ENCODE data around the gene CDK6.

Gene CDK6

DNA sequence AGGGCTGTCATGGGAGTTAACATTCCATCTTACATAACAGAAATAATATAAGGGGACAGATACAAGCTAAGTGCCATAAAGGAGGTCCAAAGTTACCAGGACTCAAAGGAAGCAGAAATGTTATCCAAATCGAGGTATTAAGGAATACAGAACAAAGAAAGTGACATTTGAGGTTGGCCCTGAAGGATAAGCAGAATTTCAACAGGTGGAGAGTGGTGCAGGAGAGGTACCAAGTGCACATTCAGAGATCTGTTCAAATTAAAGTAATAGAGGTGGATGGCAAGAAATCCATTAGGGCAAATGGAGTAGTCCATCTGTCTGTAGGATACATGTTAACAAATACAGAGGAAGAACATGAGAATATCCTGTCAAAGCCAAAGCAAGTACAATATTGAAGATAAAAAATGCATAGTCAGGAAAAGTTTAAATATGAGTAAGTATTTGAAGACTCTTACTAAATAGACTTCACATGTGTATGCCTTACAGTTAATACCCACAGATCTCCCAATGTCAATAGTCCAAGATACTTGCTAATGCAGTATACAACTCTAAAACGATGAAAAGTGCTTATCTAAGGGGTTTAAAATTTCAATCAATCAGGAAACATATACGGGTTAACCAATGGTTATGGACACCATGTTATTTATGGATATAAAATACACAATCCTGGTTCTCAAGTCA, 10.0 kb downstream of the CDK6 start:
- DNase-seq (ENCODE audit: low read depth in 2 of 2): no peak

DNA sequence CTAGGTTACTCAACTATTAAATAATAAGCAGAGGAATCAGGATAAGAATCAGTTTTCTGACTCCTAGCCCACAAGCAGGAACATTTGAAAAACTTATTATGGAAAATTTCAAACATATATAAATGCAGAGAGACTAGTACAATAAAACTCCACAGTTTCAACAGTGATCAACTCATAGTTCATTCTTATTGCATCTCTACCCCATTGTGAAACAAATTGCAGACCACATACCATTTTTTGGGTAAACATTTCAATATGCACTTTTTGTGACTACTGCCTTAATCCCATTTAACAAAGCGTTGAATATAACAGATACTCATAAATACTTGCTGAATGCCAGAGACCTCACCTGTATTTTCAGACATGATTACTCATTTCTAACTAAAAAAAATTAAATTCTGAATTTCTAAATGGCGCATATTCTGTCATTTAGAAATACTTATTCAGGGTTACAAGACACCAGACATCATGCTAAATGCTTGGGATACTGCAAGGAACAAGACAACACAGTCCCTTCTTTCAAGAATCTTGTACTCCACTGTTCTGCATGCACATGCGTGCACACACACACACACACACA, 11.4 kb downstream of the CDK6 start:
- DNase-seq (ENCODE audit: low read depth in 2 of 2): no peak

DNA sequence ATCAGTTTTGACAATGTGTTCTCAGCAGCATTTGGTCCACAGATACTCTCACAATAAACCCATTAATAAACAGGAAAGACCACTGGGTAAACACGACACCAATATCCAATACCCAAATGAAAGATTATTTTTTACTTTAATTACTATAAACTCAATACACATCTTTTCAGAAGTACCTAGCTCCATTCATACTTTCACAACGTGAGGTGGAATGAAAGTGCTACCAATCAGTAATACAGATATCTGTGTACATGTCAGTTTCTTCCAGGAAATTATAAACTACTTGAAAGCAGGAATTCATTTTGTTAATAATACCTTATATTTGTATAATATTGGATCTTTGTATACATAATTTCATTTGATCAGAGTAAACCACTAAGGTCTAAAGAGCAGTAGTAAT, 11.9 kb downstream of the CDK6 start:
- DNase-seq (ENCODE audit: low read depth in 2 of 2): no peak

DNA sequence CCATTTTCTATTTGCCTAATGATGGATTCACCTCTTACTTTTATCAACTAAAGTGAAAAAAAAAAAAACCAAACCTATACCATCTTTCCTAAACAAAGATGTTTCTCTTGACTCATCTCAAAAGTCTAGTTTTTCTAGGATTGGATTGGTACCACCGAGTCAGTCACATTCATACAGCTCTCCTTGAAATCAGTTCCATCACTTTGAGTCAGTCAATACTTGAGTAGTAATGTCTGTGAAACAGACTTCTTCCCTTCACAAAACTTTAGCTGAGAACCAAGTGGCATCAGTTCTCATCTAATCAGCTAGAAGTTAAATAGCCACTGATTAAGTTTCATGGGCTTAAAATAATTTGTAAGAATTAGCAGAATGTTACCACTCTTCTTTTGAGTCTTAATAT, 13.3 kb downstream of the CDK6 start:
- no peak for DNase-seq (ENCODE audit: low read depth in 2 of 2)

DNA sequence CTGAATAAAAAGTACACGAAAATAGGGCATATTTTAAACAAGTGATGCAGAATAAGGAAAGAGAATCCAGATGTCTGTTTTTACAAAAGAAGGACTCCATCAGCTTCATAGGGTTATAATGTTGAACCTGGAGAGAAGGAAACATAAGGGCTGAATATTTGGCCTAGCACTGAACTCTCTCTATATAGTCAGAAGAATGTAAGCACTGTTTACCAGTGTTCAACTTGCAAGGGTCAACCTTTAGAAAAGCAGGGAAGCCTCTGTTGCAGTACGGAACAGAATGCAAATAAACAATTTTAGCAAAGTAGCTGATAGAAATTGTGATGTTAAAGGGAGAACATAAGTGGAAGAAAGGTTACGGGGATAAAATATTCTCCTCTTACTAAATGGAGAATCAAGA, 16.2 kb downstream of the CDK6 start:
- no peak for DNase-seq (ENCODE audit: low read depth in 2 of 2)

DNA sequence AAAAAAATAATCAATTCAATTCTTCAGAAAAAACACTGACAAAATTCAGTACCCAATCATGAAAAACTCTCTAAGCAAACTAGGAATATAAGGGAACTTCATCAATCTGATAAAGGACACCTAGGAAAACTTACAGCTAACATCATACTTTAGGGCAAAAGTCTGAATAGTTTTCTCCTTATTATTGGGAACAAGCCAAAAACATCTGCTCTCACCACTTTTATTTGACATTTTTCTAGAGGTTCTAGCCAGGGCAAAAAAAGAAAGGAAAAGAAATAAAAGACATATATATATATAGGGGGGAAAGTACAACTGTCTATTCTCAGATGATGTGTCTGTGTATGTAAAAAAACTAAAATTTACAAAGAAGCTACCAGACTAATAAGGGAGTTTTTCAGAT, 19.0 kb downstream of the CDK6 start:
- no peak for DNase-seq (ENCODE audit: low read depth in 2 of 2)

DNA sequence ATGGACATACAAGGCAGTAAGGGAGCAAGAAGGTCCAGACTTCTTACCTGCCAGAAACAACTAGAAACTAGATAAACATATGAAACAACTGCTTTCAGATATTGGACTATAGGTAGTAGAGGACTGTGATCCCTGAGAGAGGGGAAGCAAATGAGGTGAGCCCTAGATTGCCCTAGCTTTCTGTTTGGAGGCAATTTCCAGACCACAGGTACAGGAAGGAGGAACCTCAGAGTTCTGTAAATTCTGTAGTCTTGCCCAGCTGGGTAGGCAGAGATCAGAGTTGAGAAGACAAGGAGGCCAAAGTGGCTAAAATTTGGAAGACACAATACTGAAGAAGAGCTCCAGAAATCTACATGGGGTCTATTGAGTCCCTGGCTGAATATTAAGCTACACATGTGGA, 21.0 kb downstream of the CDK6 start:
- DNase-seq (ENCODE audit: low read depth in 2 of 2): no peak

DNA sequence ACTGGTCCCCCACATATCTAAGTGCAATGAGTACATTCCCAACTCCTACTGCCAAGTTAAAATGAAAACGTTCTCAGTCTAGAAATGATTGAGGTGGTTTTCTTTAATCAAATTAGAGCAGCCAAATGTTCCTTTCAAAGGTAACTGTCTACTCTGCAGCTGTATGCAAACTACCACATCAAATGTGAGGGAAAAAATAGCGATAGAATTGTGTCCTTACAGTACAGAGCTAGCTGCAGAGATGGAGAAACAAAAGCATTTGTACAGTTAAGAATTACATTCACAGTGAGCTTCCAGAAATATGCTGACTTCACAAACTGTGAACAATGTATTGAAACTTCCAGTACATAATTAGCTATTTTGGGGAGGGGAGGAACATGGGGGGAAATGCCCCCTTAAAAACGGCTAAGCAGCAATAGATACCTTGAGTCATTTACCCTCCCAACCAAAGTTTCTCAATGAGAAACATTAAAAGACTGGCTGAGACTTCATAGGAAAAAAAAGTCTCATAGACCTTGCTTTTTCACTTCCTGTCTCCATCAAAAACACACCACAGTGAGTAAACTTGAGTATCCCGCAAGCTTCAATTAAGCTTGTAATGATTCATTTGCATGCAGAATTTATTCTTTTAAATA, 22.9 kb downstream of the CDK6 start:
- no peak for DNase-seq (ENCODE audit: low read depth in 2 of 2)

DNA sequence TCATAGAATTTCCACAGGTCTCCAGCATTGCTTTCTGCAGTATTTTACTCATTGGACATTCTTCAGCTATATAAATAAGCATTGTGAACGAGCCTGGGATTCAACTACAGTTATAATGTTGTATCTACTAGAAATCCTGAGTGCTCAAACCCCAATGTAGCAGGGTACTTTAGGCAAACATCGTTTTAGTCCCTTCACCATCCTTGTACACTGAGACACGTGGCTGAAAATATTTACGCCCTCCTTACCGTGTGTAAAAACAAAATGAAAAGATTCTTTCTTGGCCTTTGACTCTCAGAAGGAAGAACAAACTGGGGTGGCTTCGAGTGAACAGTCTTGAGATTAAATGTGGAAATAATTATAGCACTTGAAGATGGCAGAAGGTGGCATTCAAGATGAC, 25.2 kb downstream of the CDK6 start:
- DNase-seq (ENCODE audit: low read depth in 2 of 2): no peak

DNA sequence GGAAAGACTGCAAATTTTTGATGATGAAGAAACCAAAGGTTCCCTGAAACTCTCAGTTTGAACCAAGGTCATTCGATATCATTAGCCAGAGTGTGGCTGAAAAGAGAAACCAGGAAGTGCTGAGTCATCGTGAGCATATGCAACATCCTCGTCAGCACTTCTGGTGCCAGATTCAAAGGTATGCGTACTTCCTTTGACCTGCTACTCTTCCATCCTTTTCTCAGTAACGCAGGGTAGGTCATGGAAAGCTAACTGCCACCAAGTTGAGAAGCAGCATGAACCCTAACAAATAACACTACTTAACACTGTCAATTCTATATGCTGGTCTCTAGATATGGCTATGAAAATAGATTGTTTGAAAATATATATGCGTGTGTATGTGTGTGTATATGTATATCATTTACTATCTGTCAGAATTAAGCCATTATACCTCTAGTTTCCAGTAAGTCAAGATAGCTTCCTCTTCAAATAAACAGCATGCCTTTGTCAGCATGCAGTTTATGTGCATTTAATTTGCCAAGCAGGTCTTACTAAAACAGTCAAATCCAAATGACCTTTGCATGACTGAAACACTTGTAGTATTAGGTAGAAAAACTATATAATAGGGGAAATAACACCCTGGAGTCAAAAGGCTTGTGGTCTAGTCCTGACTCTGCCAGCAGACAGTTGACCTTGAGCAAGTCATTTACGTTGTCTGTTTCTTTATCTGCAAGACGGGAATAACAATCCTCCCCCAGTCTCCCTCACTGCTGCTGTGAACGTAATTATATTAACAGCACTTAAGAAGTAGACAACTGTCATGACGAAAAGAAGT, 26.4 kb downstream of the CDK6 start:
- peak; percentile 89 for DNase-seq (ENCODE audit: low read depth in 2 of 2)

DNA sequence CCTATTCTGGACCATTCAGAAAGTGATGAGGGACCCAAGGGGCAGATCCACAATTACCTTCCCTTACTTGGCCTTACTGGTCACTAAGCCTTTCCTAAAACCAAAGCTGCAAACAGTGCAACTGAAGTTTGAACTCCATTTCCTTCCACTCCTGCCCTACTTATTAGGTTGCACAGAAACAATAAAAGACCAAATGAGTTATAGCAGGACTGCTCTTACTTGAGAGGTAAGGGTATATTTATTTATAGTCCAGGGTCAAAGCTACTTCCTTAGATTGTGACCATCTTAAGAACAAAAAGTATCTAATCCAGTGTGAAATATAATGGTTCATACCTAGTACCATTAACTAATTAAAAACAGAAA, 27.0 kb downstream of the CDK6 start:
- no peak for DNase-seq (ENCODE audit: low read depth in 2 of 2)

DNA sequence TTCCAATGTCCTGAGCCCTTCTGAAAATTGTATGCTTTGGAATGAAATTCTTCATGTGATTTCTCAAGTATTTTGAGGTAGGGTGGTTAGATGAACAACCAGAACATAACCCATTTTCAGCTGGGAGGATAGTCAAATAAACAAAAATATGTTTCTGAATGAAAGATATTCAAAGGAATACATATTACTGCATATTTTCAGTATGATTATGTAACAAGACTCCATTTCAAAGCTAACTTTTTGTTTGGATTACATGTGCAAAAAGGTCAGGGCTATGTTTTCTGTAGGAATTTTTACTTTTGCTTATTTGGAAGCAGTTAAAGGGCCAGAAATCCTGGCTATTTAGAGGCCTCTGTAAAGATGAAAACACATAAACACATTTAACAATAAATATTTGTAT, 27.7 kb downstream of the CDK6 start:
- no peak for DNase-seq (ENCODE audit: low read depth in 2 of 2)

DNA sequence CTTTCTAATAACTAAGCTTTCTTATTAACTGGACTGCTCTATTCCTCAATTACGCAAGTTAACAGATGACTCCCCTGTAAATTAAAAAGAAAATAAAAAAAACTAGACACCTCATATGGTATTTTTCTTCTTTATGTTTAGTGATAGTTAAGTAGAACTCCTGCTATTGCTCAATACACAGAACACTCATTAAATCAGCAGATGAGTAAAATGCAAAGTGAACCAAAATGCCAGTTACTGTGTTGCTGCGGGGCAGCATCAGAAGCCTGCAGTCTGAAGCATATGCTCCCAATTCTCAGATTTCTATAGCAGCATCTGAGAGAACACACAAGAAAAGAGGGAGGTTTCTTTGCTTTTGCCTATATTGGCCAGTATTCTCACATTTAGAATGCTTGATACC, 28.4 kb downstream of the CDK6 start:
- peak in 1 of 2 experiments; percentile 47 for DNase-seq (ENCODE audit: low read depth in 2 of 2)

DNA sequence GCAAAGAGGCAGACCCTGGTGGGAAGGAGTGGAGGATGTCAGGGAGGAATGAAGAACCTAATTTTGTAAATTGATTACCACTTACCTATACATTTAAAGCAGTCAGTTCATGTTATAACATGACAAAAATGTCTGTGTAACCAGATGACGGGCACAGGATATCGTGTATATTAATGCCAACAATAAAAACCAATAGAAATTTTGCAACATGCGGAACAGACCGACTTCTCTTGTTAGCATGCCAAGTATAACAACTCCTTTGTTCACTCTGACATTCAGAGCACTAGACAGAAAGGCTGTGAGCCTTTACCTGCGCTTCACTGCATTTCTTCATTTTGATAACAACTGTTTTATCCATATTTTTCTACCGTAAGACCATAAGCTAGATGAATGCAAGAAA, 29.9 kb downstream of the CDK6 start:
- no peak for DNase-seq (ENCODE audit: low read depth in 2 of 2)

DNA sequence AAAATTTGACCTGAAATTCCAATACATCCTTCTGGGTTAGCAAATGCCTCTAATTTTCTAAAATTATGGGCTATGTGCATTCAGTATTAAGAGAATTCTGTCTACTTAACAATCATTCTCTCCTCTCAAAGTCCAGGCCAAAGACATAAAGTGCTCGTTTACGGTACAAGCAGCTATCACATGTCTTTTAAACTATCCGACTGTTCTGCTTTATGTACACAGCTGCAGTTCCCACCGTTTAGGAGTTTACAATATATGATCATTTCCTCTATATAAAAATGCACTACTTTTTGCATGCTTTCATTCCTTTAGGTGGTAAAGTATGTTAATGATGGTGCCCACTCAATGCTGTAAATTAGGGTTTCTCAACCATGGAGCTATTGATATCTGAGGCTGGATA, 34.0 kb downstream of the CDK6 start:
- no peak for DNase-seq (ENCODE audit: low read depth in 2 of 2)

DNA sequence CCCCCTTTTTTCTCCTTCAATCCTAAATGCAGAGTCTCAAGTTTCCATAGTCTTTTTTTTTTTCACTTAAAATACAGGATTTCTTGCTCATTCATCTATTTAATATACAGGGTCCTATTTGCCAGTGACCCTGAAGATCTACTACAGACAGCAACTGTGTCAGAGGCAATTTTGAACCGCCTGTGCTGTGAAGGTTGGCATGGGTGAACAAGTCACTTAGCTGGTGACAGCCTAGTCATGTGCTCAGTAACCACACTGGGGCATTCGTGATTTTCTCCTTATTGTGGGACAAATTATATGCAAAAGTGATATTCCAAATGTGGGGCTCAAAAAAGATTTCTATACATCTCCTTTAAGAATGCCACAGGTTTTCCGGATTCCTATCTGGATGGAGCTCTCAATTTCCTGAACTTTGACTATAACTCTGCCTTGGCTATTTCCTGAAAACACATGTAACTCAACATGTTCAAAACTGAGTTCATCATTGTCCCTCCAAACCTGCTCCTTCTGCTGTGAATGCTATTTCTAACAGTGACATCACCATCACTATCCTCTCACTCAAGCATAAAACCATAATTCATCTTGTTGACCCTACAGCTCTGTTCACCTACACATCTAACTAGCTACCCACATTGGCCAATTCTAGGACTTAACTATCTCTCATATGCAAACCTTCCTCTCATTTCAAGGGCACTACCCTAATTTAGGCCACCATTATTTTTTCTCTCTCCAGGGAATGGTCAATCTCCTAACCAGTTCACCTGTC, 36.7 kb downstream of the CDK6 start:
- DNase-seq (ENCODE audit: low read depth in 2 of 2): no peak

DNA sequence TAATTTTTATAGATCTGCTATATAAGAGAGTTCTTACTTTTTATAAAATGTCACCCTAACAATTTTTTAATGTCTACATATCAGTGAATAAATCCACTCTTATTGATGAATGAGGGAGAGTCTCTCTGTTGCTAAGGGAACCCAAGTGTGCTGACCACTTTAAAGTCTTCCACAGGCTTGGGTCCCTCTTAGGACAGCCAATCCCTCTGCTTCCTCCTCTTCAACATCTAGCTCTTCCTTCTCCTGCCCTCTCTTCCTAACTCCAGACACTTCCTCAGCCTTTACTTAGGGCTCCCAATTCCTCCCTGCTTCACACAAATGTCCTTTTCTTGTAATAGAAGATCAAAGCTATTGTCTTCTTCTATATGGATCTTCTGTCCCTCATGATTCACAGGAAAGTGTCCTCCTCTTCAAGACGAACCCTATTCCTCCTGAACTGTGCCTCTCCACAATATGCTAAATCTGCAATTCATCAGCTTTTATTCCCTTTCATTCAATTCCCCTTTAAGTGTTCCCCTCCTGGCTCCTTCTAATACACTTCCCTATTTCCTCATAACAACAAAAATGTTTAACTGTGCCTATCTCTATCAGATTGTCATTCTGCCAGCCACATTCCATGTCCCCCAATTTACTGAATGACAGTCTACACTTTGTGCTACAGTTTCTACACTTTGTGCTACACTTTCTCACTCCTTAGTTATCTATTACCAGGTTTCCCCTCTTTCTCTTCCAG, 37.7 kb downstream of the CDK6 start:
- DNase-seq (ENCODE audit: low read depth in 2 of 2): no peak

DNA sequence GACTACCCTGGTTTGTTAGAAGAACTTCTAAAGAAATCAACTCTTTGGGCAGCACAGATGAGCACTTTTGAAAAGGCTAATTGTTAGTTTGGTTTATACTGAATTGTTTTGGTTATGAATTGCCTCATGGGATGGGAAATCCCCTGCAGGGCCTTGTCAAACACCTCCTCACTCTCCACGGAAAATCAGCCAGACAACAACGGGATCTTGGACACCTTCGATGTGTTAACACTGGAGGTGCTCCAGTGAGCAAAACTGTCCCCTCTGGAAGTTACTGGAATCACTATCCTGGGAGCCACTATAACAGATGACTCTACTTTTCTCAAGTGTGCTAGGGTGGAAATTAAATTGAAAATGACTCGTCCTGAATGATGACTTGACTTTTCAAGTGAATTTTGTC, 38.7 kb downstream of the CDK6 start:
- DNase-seq (ENCODE audit: low read depth in 2 of 2): no peak

DNA sequence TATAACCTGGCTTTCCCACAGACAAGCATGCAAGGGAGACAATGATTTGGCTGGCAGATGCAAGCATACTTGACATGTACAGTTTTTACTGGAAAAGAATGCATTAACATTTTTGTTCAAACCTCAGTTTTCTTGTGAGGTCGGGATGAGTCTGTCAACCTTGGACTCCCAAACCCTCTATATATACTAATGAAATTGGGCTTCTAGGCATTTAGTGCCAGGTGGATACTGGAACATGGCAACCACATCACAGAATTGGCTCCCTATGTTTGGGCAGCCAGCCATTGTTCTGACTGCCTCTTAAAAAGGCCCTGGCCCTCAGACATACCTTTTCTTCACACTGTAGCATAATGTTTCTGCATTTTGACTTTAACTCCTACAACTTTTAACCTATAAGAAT, 39.1 kb downstream of the CDK6 start:
- peak in 1 of 2 experiments; percentile 27 for DNase-seq (ENCODE audit: low read depth in 2 of 2)

DNA sequence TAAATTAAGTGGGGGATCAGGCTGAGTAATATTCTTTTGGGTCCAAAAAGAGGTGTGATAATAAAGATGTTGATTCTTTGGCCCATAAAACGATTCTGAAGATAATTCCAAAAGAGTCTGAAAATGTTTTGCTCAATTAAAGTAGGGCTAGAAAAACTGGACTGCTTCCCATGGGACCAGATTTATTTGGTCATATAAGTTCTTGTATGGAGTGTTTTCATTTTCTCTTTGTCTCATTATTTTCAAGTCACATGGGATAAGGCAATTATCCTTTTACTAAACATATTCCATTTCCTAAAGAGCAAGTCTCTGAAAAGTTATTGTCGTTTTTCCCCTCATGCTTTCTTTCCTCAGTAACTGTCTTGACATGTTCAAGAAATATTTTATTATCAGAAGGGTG, 41.5 kb downstream of the CDK6 start:
- no peak for DNase-seq (ENCODE audit: low read depth in 2 of 2)

DNA sequence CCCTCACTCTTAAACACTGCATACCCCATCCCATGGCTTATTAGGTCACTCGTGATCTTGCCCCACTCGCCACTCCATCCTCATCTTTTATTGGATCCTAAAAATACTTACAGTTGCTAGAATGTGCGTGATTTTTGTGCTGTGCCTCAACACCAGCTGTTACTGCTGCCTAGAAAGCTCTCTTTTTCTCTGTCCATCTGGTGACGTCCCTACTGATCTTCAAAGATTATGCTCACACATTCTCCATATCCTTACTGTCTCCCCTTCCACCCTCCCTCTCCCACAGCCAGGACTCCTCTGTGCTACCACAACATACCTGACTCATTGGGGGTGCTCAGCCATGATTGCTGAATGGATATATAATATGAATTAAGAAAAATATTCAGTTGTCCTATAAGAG, 42.0 kb downstream of the CDK6 start:
- no peak for DNase-seq (ENCODE audit: low read depth in 2 of 2)

Measured in fibroblast of skin of left quadriceps (primary cell).